AG10803 (cell line): ENCODE data around the gene MATN4.
A peak's percentile ranks its signal among the peaks of the same experiment; 100 is the strongest.

Experiments used
- DNase-seq: peaks from one replicate; pipeline ENCODE4 v3.0.0; 2010; ENCODE audit warnings: low read depth
- H3K4me3 ChIP-seq: 2 replicates; pipeline ENCODE4 v1.5.1; 2011; ENCODE audit warnings: mild to moderate bottlenecking, low read length, control low read depth
- CTCF ChIP-seq: conservative IDR thresholded peaks from 2 replicates; pipeline ENCODE4 v1.5.1; 2011; ENCODE audit warnings: mild to moderate bottlenecking, low read length, control low read depth, inconsistent platforms

The MATN4 gene

GRCh38 chr20:45329497-45330319, 21.6 kb upstream of the MATN4 start:
- no peak for DNase-seq
- no peak for TF ChIP-seq CTCF
- H3K4me3 ChIP-seq: no peak overlapping the region

GRCh38 chr20:45328451-45328850, 20.4 kb upstream of the MATN4 start:
- H3K4me3 ChIP-seq: no peak overlapping the region
- TF ChIP-seq CTCF: no peak
- no peak for DNase-seq

- no peak overlapping the region for H3K4me3 ChIP-seq
- no peak for DNase-seq
- TF ChIP-seq CTCF: no peak
These were observed 17.3 kb upstream of the MATN4 start for GRCh38 chr20:45325371-45325770.

GRCh38 chr20:45323731-45324130, 15.6 kb upstream of the MATN4 start:
- no peak for TF ChIP-seq CTCF
- no peak overlapping the region for H3K4me3 ChIP-seq
- no peak for DNase-seq

GRCh38 chr20:45322952-45323383, 14.9 kb upstream of the MATN4 start:
- no peak overlapping the region for H3K4me3 ChIP-seq
- TF ChIP-seq CTCF: peak; percentile 24
- DNase-seq: peak; percentile 47

- DNase-seq: no peak
- no peak for TF ChIP-seq CTCF
These were observed 13.0 kb upstream of the MATN4 start for GRCh38 chr20:45320948-45321595.

GRCh38 chr20:45318948-45319347, 10.8 kb upstream of the MATN4 start:
- TF ChIP-seq CTCF: no peak

More at GRCh38 chr20:45320948-45321595, 13.0 kb upstream of the MATN4 start:
- H3K4me3 ChIP-seq: no peak overlapping the region

More at GRCh38 chr20:45318948-45319347, 10.8 kb upstream of the MATN4 start:
- no peak overlapping the region for H3K4me3 ChIP-seq
- DNase-seq: no peak
